A673 (cell line): ENCODE measurements around the gene PRIMA1. TPM values are rescaled to one million over a fixed set of nuclear protein-coding genes. Genes with fewer than 3 reads are reported as not detected.

Source experiments
- BruUV-seq: library from RNA; stranded (reverse); fragments of 400-500 nt; replicated peaks from 2 replicates; lab custom pipeline; 2021; lab: Mats Ljungman, UMichigan
- CTCF ChIA-PET: fragments of 300-600 bp; sonication (Branson Sonifier 250); formaldehyde crosslinking; loops from one replicate; lab custom pipeline; 2022; ENCODE audit warnings: antibody characterized with exemption; lab: Charles Lee
- POLR2A ChIA-PET: fragments of 300-600 bp; sonication (Branson Sonifier 250); formaldehyde crosslinking; loops from one replicate; lab custom pipeline; 2022; ENCODE audit warnings: antibody characterized with exemption; ENCODE audit not compliant: low non-redundant PET; lab: Charles Lee
- DNase-seq: peaks from one replicate; pipeline ENCODE4 v3.0.0-alpha.2; 2015; ENCODE audit warnings: low spot score
- H3K27ac ChIP-seq: fragments of 200-600 bp; sonication (generic); 2 replicates; pipeline ENCODE4 v1.5.1; 2016; ENCODE audit warnings: mixed run types, low read depth, mild to moderate bottlenecking, mixed read lengths, antibody characterized with exemption, low read length; ENCODE audit not compliant: poor library complexity, severe bottlenecking
- H3K27me3 ChIP-seq: fragments of 200-600 bp; sonication (generic); replicated peaks from 2 replicates; pipeline ENCODE4 v1.6.1; 2017; ENCODE audit warnings: mixed run types, low read depth, mild to moderate bottlenecking, mixed read lengths, antibody characterized with exemption, low read length; ENCODE audit not compliant: insufficient read depth, poor library complexity
- H3K36me3 ChIP-seq: fragments of 200-600 bp; sonication (generic); 2 replicates; pipeline ENCODE4 v1.6.1; 2016; ENCODE audit warnings: mixed run types, mild to moderate bottlenecking, mixed read lengths, antibody characterized with exemption, low read length; ENCODE audit not compliant: insufficient read depth, poor library complexity, severe bottlenecking
- H3K4me1 ChIP-seq: fragments of 200-600 bp; sonication (generic); 2 replicates; pipeline ENCODE4 v1.6.1; 2017; ENCODE audit warnings: mixed run types, mild to moderate bottlenecking, mixed read lengths, antibody characterized with exemption, low read length; ENCODE audit not compliant: insufficient read depth, poor library complexity, severe bottlenecking
- H3K4me3 ChIP-seq: fragments of 200-600 bp; sonication (generic); 2 replicates; pipeline ENCODE4 v1.5.1; 2016; ENCODE audit warnings: low read depth, mixed run types, mild to moderate bottlenecking, mixed read lengths, low read length; ENCODE audit not compliant: poor library complexity, severe bottlenecking
- H3K9me3 ChIP-seq: fragments of 200-600 bp; sonication (generic); 2 replicates; pipeline ENCODE4 v1.6.1; 2016; ENCODE audit warnings: mixed run types, low read depth, mild to moderate bottlenecking, mixed read lengths, antibody characterized with exemption, low read length; ENCODE audit not compliant: poor library complexity, severe bottlenecking
- CTCF ChIP-seq: fragments of 300-800, 200-600 bp; sonication (generic); conservative IDR thresholded peaks from 2 replicates; pipeline ENCODE4 v1.5.1; 2017; ENCODE audit warnings: low read depth, mild to moderate bottlenecking, antibody characterized with exemption, low read length, moderate library complexity, mixed read lengths
- EZH2 ChIP-seq: fragments of 200-600 bp; sonication (generic); IDR thresholded peaks from 2 replicates; pipeline ENCODE4 v1.6.1; 2017; ENCODE audit warnings: borderline replicate concordance, low read depth, mild to moderate bottlenecking, mixed read lengths, antibody characterized with exemption, low read length; ENCODE audit not compliant: poor library complexity, severe bottlenecking
- intact Hi-C: fragments of 100-400 bp; cut with micrococcal nuclease; formaldehyde crosslinking; loops from one replicate; pipeline ENCODE4 v1.10.0; 2022; ENCODE audit not compliant: unreplicated experiment
- total RNA-seq: library from RNA; stranded (reverse); gene quantifications from 2 replicates; pipeline ENCODE4 v1.2.3, GENCODE V29; 2021

Gene PRIMA1
- total RNA-seq, 1 experiment from 2014 or later, result 0.09 TPM

GRCh38 chr14:93688239-93688666 is 100.0 kb downstream of the PRIMA1 start:
- DNase-seq, result no peak
- ChIA-PET CTCF (no interaction called here), POLR2A (no interaction called here)
- H3K27me3 ChIP-seq, result peaks cover 14% of the 10 kb centered on the region
- no peak overlapping the region for H3K4me3 ChIP-seq
- H3K27ac ChIP-seq, result no peak overlapping the region
- H3K4me1 ChIP-seq, result no peaks in the 10 kb centered on the region
- intact Hi-C loops, result no loop called here
- no TSS peak for BruUV-seq
- H3K9me3 ChIP-seq, result no peaks in the 10 kb centered on the region
- H3K36me3 ChIP-seq, result no peaks in the 10 kb centered on the region
- TF ChIP-seq CTCF (no peak), EZH2 (no peak)

GRCh38 chr14:93686268-93686667 is 102.0 kb downstream of the PRIMA1 start:
- no peaks in the 10 kb centered on the region for H3K36me3 ChIP-seq
- H3K27ac ChIP-seq, result no peak overlapping the region
- POLR2A ChIA-PET, result no interaction called here
- H3K9me3 ChIP-seq, result no peaks in the 10 kb centered on the region
- H3K4me1 ChIP-seq, result no peaks in the 10 kb centered on the region
- no peak for DNase-seq
- CTCF ChIA-PET, result interaction anchor here (0.7 kb wide), 1 partner anchor 217 kb away, joined by 4 read pairs; no protein-coding TSS in a partner anchor
- no peak overlapping the region for H3K4me3 ChIP-seq
- intact Hi-C loops, result no loop called here
- no peak for TF ChIP-seq EZH2
- TF ChIP-seq CTCF, result no peak
- BruUV-seq, result no TSS peak
- H3K27me3 ChIP-seq, result peaks cover 10% of the 10 kb centered on the region

GRCh38 chr14:93685121-93685895 is 103.0 kb downstream of the PRIMA1 start:
- H3K4me1 ChIP-seq, result no peaks in the 10 kb centered on the region
- intact Hi-C loops, result no loop called here
- no peaks in the 10 kb centered on the region for H3K36me3 ChIP-seq
- POLR2A ChIA-PET, result no interaction called here
- no peak overlapping the region for H3K4me3 ChIP-seq
- BruUV-seq, result no TSS peak
- DNase-seq, result no peak
- H3K9me3 ChIP-seq, result no peaks in the 10 kb centered on the region
- H3K27me3 ChIP-seq, result peaks cover 10% of the 10 kb centered on the region
- no peak for TF ChIP-seq EZH2
- no peak for TF ChIP-seq CTCF
- CTCF ChIA-PET, result no interaction called here
- no peak overlapping the region for H3K27ac ChIP-seq
